ENCODE data around the gene CHI3L1.

Gene CHI3L1

DNA sequence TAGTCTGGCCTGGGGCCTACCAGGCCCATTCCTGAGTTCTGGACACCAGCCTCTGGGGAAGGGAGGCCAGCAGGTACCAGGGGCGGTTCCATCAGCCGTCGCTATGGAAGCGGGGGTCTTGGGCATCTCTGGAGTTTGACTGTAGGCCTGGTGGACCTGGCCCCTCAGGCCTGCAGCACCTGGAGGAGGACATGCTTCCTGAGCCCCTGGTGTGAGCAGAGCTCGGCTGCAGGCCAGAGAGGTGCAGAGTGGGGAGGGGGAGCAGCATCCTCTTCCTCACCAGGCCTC, 18.6 kb downstream of the CHI3L1 start:
- no peak for DNase-seq (ENCODE audit: low spot score)

DNA sequence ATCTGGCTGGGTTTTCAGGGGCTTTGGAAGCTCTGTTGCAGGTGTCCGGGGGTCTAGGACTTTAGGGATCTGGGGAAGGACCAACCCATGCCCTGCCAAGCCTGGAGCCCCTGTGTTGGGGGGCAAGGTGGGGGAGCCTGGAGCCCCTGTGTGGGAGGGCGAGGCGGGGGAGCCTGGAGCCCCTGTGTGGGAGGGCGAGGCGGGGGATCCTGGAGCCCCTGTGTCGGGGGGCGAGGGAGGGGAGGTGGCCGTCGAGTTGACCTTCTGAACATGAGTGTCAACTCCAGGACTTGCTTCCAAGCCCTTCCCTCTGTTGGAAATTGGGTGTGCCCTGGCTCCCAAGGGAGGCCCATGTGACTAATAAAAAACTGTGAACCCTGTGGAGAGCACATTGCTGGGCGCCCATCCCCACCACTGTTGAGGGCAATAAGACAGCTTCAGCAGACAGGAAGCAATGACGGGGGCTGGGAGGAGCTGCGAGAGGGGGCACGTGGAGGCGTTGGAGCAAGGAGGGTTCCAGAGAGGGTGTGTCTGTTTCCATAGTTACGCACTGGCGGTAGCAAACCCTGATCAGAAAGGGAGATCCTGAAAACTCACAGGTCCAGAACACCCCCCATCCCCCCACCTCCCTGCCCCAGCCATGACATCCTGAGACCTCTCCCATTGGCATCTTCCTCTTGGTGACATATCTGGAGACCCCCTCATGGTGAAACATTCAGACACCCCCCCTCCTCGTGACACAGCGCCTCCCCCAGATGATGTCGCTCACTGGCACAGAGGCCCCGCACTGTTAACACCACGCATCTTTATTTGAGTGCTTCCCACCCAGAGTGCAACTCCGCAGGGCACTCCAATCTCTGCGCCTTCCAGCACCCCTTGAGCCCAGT, 19.2 kb downstream of the CHI3L1 start:
- no peak for DNase-seq (ENCODE audit: low spot score)

DNA sequence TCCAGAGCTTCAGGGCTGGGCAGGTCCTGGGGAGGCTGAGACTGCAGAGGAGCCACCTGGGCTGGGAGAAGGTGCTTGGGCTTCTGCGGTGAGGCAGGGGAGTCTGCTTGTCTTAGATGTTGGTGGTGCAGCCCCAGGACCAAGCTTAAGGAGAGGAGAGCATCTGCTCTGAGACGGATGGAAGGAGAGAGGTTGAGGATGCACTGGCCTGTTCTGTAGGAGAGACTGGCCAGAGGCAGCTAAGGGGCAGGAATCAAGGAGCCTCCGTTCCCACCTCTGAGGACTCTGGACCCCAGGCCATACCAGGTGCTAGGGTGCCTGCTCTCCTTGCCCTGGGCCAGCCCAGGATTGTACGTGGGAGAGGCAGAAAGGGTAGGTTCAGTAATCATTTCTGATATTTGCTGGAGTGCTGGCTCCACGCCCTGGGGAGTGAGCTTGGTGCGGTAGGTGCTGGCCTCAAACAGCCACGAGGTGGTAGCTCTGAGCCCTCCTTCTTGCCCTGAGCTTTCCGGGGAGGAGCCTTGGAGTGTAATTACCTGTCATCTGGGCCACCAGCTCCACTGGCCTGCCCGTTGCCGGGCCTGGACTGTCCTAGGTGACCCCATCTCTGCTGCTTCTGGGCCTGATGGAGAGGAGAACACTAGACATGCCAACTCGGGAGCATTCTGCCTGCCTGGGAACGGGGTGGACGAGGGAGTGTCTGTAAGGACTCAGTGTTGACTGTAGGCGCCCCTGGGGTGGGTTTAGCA, 20.1 kb downstream of the CHI3L1 start:
- DNase-seq (ENCODE audit: low spot score) = no peak

DNA sequence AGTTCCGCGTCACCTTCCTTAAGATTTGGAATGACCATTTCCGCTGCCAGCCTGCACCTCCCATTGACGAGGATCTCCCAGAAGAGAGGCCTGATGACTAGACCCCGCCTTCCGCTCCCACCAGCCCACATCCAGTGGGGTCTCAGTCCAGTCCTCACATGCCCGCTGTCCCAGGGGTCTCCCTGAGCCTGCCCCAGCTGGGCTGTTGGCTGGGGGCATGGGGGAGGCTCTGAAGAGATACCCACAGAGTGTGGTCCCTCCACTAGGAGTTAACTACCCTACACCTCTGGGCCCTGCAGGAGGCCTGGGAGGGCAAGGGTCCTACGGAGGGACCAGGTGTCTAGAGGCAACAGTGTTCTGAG, 20.7 kb downstream of the CHI3L1 start:
- no peak for DNase-seq (ENCODE audit: low spot score)

DNA sequence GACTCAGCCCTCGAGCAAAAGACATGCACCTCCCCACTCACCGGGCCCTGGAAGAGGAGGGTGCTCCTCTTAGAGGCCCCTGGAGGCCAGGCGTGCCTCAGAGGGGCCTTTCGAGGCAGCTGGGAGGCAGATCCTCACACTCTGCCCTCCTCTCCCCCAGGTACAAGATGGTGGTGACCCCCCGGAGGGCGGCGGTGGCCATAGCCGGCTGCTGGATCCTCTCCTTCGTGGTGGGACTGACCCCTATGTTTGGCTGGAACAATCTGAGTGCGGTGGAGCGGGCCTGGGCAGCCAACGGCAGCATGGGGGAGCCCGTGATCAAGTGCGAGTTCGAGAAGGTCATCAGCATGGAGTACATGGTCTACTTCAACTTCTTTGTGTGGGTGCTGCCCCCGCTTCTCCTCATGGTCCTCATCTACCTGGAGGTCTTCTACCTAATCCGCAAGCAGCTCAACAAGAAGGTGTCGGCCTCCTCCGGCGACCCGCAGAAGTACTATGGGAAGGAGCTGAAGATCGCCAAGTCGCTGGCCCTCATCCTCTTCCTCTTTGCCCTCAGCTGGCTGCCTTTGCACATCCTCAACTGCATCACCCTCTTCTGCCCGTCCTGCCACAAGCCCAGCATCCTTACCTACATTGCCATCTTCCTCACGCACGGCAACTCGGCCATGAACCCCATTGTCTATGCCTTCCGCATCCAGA, 21.3 kb downstream of the CHI3L1 start:
- no peak for DNase-seq (ENCODE audit: low spot score)

DNA sequence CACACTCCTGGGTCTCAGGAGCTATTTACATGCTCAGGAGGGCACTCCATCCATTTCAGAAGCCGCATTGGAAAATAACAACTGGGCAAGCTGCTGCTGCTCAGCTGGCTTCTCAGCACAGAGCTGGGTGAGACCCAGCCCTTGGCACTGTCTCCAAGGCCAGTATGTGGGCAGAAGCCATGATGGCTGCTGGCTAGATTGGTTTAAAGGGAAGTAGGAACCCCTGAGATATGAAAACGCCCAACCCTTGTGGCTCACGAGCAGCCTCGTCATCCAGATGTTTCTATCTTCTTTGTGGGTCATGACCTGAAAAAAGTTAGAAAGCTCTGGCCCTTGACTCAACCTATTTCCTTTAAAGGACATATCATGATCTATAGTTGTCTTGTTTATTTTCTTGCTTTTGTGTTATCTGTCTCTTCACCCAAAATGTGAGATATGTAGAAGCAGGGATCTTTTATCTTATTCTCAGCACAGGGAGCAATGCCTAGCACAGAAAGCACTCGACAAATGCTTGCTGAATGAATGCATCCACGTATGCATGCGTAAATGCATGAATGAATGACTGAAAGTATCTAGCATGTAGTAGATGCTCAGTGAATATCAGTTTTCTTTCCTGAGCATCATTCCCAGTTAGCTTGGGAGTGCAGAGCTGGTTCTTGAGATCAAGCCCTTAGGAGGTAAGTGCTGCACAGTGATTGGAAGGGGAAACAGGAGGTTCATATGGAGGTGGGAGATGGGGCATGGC, 22.4 kb downstream of the CHI3L1 start:
- DNase-seq (ENCODE audit: low spot score) = no peak

DNA sequence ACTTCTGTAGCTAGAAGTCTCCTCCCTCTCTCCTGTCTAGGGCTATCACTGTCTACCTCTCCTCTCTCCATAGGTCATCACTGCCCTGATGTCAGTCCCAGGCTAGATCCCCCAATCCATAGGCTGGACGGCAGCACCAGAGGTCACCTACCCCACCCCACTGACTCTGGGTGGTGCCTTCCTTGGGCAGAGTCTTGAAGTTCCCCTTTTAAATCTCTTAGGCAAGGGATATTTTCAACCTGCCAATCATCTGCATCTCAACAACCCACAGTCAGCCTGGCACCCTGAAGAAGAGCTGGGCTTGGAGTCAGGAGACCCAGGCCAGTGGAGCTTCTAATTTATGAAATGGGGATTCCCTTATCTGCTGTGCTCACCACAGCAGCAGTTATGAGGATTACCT, 24.1 kb downstream of the CHI3L1 start:
- no peak for DNase-seq (ENCODE audit: low spot score)

DNA sequence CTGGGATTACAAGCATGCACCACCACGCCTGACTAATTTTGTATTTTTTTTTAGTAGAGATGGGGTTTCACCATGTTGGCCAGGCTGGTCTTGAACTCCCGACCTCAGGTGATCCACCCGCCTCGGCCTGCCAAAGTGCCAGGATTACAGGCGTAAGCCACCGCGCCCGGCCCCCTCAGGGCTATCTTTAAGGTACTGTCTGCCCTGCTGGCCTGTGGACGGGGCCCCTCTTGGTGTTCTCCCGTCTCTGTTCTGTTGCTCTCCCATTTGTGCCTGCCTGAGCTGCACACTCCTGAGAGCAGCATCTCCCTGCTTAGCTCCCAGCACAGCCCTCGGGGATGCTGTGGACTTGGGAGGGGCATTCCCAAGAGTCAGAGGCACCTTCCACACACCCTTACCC, 24.8 kb downstream of the CHI3L1 start:
- no peak for DNase-seq (ENCODE audit: low spot score)

DNA sequence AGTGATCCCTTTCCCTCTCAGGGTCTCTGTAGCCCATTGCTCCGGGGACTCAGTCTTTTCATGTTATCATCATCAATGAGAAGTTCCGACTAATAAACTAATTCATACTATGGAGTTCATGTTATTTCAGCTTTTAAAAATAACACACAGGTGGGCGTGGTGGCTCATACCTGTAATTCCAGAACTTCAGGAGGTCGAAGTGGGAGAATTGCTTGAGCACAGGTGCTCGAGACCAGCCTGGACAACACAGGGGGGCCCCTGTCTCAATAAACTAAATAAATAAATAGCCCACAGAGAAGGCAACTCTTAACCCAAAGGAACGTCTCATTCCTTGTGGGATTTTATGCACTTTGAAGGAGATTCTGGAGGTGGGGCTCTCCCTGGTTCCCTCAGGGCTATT, 25.3 kb downstream of the CHI3L1 start:
- no peak for DNase-seq (ENCODE audit: low spot score)

DNA sequence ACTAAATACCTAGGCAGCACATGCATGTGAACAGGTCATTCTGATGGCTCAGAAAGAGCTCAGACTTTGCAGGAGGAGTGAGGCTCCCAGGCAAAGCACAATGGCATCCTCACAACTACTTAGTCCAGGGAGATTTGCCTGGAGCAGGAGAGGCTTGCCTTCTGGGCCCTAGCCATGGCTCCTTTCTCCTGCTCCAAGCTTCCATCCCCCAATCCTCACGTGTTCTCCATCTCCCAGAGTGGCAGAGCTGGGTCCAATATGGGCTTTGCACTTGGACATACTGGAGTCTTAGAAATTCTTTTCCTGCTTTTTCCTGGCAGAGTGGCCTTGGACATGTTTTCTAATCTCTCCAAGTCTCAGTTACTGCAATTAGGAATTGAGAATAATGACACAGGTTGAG, 26.7 kb downstream of the CHI3L1 start:
- no peak for DNase-seq (ENCODE audit: low spot score)

DNA sequence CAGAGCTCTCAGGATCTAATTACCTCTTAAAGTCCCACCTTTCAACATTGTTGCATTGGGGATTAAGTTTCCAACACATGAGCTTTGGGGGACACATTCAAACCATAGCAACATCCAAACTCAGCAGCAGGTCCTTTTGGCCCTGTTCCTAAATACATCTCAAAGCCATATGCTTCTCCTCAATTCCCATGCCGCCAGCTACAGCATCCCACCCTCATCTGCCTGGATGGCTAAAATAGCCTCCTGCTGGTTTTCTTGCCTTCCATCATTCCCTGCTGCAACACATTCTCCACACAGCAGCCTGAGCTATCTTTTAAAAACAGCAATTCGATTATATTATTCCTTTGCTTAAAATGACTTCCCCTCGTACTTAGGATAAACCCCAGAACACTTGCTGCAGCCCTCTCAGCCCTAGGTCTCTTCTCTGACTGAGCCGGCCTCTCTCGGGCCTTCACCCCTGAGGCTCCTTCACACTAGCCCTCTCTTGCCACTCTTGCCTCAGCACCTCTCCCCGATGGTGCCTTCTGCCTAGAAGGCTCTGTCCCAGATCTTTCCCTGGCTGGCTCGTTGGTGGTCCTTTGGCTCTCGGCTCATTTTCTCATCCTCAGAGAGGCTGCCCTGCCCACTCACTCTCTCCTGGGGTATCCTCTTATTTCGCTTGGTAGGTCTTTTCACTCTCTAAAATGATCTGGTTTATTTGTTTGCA, 27.4 kb downstream of the CHI3L1 start:
- no peak for DNase-seq (ENCODE audit: low spot score)

DNA sequence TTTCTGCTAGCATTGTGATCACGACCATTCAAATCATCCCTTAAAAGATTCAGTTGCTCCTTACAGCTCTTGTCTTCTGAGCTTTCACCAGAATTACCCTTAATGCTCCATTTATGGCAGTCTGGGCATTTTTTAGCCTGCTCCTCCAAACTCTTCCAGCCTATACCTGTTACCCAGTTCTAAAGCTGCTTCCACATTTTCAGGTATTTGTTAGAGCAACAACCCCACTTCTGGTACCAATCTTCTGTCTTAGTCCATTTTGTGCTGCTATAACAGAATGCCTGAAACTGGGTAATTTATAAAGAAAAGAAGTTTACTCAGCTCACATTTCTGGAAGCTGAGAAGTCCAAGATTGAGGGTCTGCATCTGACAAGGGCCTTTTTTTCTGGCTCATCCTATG, 28.1 kb downstream of the CHI3L1 start:
- DNase-seq (ENCODE audit: low spot score) = no peak

DNA sequence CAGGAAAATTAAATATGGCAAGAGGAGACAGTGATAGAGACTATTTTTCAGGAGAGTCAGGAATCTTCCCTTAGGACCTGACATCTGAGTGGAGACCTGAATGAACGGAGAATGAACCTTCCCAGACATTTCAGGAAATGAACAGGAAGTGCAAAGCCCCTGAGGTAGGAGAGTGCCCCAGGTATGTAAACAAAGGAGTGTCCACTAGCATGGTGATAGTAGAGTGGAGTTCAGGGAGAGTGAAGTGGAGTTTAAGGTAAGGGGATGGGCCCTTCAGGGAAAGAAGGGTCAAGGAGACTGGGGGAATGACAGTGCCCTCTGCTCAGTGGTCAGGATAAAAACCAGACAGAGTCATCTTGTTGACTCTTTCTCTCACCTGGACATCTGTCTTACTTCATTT, 30.2 kb downstream of the CHI3L1 start:
- no peak for DNase-seq (ENCODE audit: low spot score)

DNA sequence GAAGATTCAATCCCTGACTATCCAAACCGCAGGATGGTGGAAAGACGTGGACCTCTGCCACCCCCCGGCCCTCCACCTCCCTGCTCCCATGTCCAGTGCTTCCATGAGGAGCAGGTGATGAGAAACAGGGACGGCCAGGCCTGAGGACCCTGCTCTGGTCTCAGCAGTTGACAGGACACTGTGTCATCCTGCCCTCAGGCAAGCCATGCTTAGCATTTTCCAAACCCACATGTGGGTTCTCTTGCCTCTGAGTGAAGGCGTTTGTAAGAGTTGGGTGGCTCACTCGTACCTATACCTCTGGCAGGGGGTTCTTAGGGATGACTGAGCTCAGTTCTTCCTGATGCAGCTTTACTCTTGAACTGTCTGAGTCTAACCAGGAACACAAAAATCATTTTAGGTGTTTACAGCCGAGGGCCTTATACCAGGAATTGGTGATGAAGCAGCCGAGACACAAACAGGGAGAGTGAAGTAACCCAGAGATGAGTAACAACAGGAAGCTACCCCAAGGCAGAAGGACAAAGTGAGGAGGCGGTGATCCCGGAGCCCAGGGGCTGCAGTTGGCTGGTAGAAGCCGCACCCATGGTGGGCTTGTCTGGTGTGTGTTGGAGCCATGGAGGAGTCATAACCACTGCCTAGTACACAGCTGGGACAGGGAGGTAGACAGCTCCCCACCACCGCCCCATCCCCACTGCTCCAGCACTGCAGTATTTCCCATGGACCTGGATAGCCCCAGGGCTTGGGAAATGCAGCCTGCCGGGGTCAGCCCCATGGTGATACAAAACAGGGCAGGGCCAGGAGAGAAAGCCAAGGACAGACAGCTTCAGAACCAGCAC, 32.3 kb downstream of the CHI3L1 start:
- no peak for DNase-seq (ENCODE audit: low spot score)

DNA sequence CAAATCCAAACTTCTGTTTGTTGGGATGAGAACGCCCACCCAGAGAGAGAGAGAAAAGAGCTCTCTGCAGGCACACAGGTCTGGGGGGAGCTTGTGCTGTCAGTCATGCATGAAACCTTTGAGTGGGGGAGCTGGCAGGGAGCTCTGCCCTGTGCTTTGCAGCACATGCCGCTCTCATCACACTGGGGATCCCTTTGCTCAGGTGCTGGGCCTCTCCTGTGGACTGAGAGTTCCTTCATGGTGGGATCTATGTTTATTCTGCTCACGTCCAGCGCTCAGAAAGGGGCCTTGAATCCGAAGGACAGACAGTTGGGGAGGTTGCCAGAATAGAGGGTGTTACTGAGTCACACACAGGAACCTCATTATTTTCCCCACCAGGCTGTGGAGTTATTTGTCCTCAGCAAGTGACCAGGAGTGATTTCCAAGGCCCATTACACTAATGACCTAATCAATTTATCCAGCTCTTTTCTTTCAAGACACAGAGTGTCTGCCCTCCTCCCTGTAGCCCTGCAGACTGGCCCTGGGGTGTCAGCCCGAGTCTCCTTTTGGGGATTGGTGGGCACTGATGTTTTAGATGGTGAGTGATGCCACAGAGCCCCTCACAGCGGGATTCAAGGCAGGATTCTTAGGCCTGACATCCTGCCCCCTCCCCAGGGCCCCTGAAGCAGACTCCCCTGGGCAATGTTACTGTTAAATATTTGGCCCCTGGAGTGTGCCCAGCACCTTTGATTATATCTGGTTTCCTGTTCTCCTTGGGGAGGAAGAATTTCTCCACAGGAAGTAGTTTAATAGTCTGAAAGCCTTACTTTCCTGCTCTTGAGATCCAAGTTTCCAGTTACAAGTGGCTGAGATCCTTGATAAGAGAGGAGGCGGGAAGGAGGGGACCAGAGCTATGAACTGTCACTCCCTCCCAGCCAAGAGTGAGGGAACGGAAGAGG, 33.2 kb downstream of the CHI3L1 start:
- no peak for DNase-seq (ENCODE audit: low spot score)

DNA sequence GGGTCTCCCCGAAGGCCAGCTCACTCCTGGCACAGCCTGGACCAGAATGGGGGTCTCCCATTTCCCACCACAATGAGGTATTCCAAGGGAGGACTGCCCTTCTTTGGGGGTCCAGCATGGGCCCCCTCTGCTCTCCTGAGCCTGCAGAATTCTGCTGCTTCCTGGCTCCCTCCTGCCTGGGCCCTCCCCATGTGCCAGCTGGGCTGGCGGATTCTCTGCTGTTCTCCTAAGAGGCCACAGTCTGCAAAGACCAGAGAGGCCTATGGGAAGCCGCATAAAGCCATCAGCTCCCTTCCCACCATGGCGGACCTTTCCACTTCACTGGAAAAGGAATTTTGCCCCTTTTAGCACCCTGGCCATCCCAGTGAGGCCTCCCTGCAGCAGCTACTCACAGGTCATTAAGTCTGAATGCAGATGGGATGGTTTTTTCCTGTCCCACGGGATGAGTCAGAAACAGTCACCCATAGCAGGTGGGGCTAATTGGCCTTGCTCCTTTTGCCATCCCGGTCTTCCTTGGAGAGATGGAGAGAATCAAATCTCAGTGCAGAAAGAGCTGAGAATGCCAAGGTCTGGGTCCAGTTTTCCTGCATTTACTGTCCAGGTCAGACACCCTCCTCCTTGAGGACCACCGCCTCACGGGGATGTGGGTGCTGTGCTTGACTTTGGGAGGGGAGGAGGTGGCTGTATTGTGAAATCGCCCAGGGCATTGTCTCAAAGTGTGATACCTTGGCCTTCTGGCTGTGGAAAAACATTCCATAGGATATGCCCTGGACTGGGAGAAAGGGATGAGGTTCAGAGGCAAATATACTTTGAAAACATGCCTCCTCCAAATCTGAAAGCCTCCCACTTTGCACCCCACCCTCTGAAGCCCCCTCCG, 34.1 kb downstream of the CHI3L1 start:
- DNase-seq (ENCODE audit: low spot score) = no peak

DNA sequence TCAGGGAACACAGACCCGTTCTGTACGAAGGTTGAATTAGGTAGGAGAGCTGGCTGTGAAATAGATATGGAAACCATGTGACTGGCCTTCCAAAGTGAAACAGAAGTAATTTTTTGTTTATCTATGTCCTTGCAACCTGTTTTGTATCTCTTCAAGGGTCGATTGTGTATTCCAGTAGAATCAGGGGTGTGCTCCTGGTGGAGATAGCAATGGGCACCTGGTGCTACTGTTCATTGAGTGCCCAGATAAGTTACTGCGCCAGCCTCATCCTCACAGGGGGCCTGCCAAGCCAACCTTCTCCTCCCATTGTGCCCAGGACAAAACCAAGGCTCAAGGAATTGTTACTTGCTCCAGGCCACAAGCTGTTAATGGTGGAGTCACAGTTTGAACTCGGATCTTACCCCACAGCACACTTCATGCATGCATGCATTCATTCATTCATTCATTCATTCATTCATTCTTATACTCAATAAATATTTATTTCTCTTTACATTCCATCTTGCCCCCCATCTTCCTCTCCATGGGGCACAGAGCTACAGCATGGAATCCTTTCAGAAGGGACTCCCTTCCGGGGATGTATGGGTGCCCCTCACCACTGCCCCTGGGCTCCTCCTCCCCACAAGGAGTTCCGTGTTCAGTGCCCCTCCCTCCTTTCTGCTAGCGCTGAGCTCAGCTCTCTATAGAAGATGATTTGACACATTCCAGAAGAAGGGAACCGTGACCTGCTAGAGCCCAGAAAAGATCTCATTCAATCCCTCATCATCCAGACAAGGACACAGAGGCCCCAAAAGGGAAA, 34.9 kb downstream of the CHI3L1 start:
- DNase-seq (ENCODE audit: low spot score) = no peak
